Activated CD8-positive, alpha-beta T cell treated with anti-CD3 and anti-CD28 coated beads for 36 hours (primary cell): ENCODE results near the gene C2orf81. TPM values are rescaled to one million over a fixed set of nuclear protein-coding genes. Genes with fewer than 3 reads are reported as not detected.

Source experiments
- ATAC-seq: fragments of 200-7000 bp; cut with Tn5 transposase; one replicate; pipeline ENCODE4 v1.10.0; 2021; ENCODE audit warnings: mild to moderate bottlenecking, moderate library complexity
- CTCF ChIA-PET: fragments of 350-600 bp; sonication (Branson Sonifier 250); formaldehyde crosslinking; loops from one replicate; lab custom pipeline; 2021; ENCODE audit warnings: antibody characterized with exemption; lab: Charles Lee
- POLR2A ChIA-PET: fragments of 350-600 bp; sonication (Branson Sonifier 250); formaldehyde crosslinking; loops from one replicate; lab custom pipeline; 2021; ENCODE audit warnings: antibody characterized with exemption; lab: Charles Lee
- DNase-seq: peaks from one replicate; pipeline ENCODE4 v3.0.0-alpha.2; 2020
- H3K27ac Mint-ChIP-seq: one replicate; pipeline ENCODE4 v1.8.0; 2021; ENCODE audit warnings: mild to moderate bottlenecking, mixed read lengths
- H3K27me3 Mint-ChIP-seq: one replicate; pipeline ENCODE4 v1.8.0; 2021; ENCODE audit warnings: mixed read lengths
- H3K36me3 Mint-ChIP-seq: one replicate; pipeline ENCODE4 v1.8.0; 2021; ENCODE audit warnings: low read depth, mixed read lengths
- H3K4me1 Mint-ChIP-seq: one replicate; pipeline ENCODE4 v1.8.0; 2021; ENCODE audit warnings: low read depth, mixed read lengths
- H3K4me3 Mint-ChIP-seq: one replicate; pipeline ENCODE4 v1.8.0; 2021; ENCODE audit warnings: mild to moderate bottlenecking, moderate library complexity, mixed read lengths
- H3K9me3 Mint-ChIP-seq: one replicate; pipeline ENCODE4 v1.8.0; 2021; ENCODE audit warnings: mixed read lengths
- intact Hi-C: fragments of 100-400 bp; cut with micrococcal nuclease; formaldehyde crosslinking; loops from one replicate; pipeline ENCODE4 v1.10.0; 2022
- total RNA-seq, 2 experiments: library from RNA; stranded (reverse); gene quantifications; one replicate each; pipeline ENCODE4 v1.2.3, GENCODE V29; 2021
- TF ChIP-seq, protein P1 (sequence below): fragments of 200-600 bp; IDR thresholded peaks from one replicate; pipeline ENCODE4 v1.8.0; 2022; ENCODE audit warnings: antibody characterized with exemption, mild to moderate bottlenecking

Gene C2orf81
- total RNA-seq, 2 experiments from 2014 or later, result 2.6 to 3.9 TPM

GRCh38 chr2:74368499-74368898 lies 52.9 kb downstream of the C2orf81 start:
- Mint-ChIP-seq H3K27ac (no peak overlapping the region), H3K9me3 (no peaks in the 10 kb centered on the region), H3K4me3 (no peak overlapping the region), H3K27me3 (no peaks in the 10 kb centered on the region), H3K36me3 (peaks cover 35% of the 10 kb centered on the region), H3K4me1 (no peaks in the 10 kb centered on the region)
- TF ChIP-seq, protein P1, sequence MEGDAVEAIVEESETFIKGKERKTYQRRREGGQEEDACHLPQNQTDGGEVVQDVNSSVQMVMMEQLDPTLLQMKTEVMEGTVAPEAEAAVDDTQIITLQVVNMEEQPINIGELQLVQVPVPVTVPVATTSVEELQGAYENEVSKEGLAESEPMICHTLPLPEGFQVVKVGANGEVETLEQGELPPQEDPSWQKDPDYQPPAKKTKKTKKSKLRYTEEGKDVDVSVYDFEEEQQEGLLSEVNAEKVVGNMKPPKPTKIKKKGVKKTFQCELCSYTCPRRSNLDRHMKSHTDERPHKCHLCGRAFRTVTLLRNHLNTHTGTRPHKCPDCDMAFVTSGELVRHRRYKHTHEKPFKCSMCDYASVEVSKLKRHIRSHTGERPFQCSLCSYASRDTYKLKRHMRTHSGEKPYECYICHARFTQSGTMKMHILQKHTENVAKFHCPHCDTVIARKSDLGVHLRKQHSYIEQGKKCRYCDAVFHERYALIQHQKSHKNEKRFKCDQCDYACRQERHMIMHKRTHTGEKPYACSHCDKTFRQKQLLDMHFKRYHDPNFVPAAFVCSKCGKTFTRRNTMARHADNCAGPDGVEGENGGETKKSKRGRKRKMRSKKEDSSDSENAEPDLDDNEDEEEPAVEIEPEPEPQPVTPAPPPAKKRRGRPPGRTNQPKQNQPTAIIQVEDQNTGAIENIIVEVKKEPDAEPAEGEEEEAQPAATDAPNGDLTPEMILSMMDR, result no peak
- DNase-seq (no peak), ATAC-seq (no peak)
- ChIA-PET POLR2A (no interaction called here), CTCF (interaction anchor here (0.7 to 3.6 kb wide), 5 partner anchors 10 to 119 kb away, joined by 3 to 16 read pairs (median 4); no protein-coding TSS in a partner anchor)
- intact Hi-C loops, result no loop called here

DNA sequence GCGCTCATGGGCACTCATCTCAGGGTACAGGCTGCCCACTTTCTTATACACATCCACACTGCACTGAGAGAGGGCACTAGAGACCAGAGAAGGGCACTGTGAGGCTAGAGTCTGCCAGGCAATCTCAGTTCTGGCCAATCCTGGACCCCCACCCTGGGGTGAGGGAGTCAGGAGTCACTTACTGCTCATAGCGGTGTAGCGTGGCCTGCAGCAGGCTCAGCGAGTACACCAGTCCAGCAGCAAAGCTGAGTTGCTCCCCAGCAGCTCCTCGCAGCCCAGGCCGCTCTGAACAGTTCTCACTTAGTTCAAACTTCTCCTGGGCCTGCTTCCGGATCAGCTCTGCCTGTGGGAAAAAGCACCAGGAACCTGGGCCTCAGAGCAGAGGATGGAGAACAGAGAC lies 53.6 kb downstream of the C2orf81 start:
- Mint-ChIP-seq H3K27ac (no peak overlapping the region), H3K4me1 (no peaks in the 10 kb centered on the region), H3K9me3 (no peaks in the 10 kb centered on the region), H3K27me3 (no peaks in the 10 kb centered on the region), H3K36me3 (peaks cover 35% of the 10 kb centered on the region), H3K4me3 (no peak overlapping the region)
- ATAC-seq (no peak), DNase-seq (no peak)
- ChIA-PET CTCF (interaction anchor here (0.7 to 3.5 kb wide), 5 partner anchors 10 to 118 kb away, joined by 3 to 14 read pairs (median 3); no protein-coding TSS in a partner anchor), POLR2A (interaction anchor here (1.2 kb wide), 1 partner anchor 21 kb away, joined by 3 read pairs; no protein-coding TSS in a partner anchor)
- TF ChIP-seq, protein P1, result no peak
- intact Hi-C loops, result no loop called here

GRCh38 chr2:74366036-74366435 lies 55.4 kb downstream of the C2orf81 start:
- ATAC-seq (no peak), DNase-seq (no peak)
- H3K4me3 Mint-ChIP-seq, result no peak overlapping the region
- H3K27me3 Mint-ChIP-seq, result no peaks in the 10 kb centered on the region
- ChIA-PET POLR2A (no interaction called here), CTCF (interaction anchor here (3.5 kb wide), 1 partner anchor 31 kb away, joined by 14 read pairs; no protein-coding TSS in a partner anchor)
- H3K4me1 Mint-ChIP-seq, result no peaks in the 10 kb centered on the region
- no peak overlapping the region for H3K27ac Mint-ChIP-seq
- intact Hi-C loops, result no loop called here
- peaks cover 44% of the 10 kb centered on the region for H3K36me3 Mint-ChIP-seq
- H3K9me3 Mint-ChIP-seq, result no peaks in the 10 kb centered on the region
- TF ChIP-seq, protein P1, result no peak

DNA sequence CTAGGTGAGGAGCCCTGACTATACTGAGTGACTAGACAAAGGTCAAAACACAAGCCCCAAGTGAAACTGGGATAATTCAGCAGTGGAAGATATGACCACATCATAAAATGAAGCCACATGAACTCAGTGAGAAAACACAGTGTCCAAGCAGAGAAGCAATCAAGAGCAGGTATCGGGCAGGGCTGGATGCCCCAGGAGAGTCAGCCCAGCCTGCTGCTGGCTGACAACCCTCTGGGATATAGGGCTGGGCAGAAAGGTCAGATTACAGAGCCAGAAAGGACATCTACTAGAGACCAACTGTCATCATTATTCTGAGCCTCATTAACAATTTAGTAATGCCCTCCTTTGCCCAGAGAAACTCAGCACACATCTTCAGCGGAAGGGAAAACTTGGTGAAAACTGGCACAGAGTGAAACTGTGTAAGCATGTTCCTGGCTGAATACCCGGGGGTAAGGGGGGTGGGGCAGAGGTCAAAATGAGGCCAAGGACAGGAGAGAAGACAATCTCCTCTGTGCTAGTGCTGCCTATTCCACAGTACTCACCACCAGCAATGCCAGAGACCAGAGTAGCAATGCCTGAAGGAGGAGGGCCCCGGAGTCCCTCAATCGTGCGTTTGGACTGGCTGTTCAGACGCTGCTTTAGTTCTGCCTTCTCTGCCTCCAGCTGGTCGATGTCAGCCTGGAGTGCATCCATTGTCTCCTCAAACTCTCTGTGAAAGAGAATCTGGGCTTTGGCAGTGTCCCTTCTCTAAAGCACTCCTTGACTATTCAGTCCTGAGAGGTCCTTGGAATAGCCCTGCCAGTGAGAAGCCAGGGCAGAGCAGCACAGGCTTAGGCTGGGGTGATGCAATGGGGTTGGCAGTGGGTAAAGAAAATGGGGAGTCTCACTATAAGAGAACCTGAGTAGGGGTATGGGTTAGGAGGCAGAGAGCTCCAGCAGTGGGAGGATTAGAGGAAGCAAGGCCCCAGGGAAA lies 56.6 kb downstream of the C2orf81 start:
- Mint-ChIP-seq H3K36me3 (peaks cover 38% of the 10 kb centered on the region), H3K9me3 (no peaks in the 10 kb centered on the region), H3K27me3 (no peaks in the 10 kb centered on the region), H3K27ac (no peak overlapping the region), H3K4me1 (no peaks in the 10 kb centered on the region), H3K4me3 (no peak overlapping the region)
- DNase-seq, result no peak
- no peak for ATAC-seq
- intact Hi-C loops, result no loop called here
- ChIA-PET CTCF (interaction anchor here (1.4 to 3.5 kb wide), 2 partner anchors 26 to 30 kb away, joined by 3 to 14 read pairs; no protein-coding TSS in a partner anchor), POLR2A (no interaction called here)
- TF ChIP-seq, protein P1, result no peak

Other genes with a start within 250 kb of the C2orf81 start
- 100 to 1,000 TPM; 150 to 156 TPM for gene MOB1A, start 242.7 kb downstream of the C2orf81 start, total RNA-seq
- 100 to 1,000 TPM; 348 to 361 TPM for gene MTHFD2, start 223.0 kb downstream of the C2orf81 start, total RNA-seq
- gene SLC4A5, start 78.2 kb downstream of the C2orf81 start, total RNA-seq, result 1 to 10 TPM; 1.8 to 2.0 TPM
- gene DCTN1, start 41.3 kb downstream of the C2orf81 start, total RNA-seq, result 10 to 100 TPM; 67.3 to 81.4 TPM
- gene WDR54, start 111 bp upstream of the C2orf81 start, total RNA-seq, result 100 to 1,000 TPM; 129 to 132 TPM
- gene RTKN, start 20.3 kb upstream of the C2orf81 start, total RNA-seq, result 1 to 10 TPM; 1.2 to 1.6 TPM
- 10 to 100 TPM; 23.9 to 24.2 TPM for gene INO80B, start 33.5 kb upstream of the C2orf81 start, total RNA-seq
- 10 to 100 TPM; 20.3 to 23.0 TPM for gene WBP1, start 36.8 kb upstream of the C2orf81 start, total RNA-seq
- 10 to 100 TPM; 50.8 to 53.1 TPM for gene MOGS, start 43.8 kb upstream of the C2orf81 start, total RNA-seq
- gene MRPL53, start 51.1 kb upstream of the C2orf81 start, total RNA-seq, result 100 to 1,000 TPM; 111 to 113 TPM
- gene CCDC142, start 61.4 kb upstream of the C2orf81 start, total RNA-seq, result 10 to 100 TPM in 1 of 2 experiments, 1 to 10 TPM in 1; 7.2 to 10.3 TPM
- gene TTC31, start 61.5 kb upstream of the C2orf81 start, total RNA-seq, result 10 to 100 TPM; 20.3 to 21.9 TPM
- under 1 TPM; 0.36 to 0.43 TPM for gene LBX2, start 78.0 kb upstream of the C2orf81 start, total RNA-seq
- 10 to 100 TPM; 16.1 to 21.1 TPM for gene PCGF1, start 86.1 kb upstream of the C2orf81 start, total RNA-seq
- under 1 TPM in 1 of 2 experiments, not detected in 1; 0.16 TPM for gene TLX2, start 92.8 kb upstream of the C2orf81 start, total RNA-seq
- under 1 TPM; 0.50 to 0.96 TPM for gene DQX1, start 104.6 kb upstream of the C2orf81 start, total RNA-seq
- gene AUP1, start 108.1 kb upstream of the C2orf81 start, total RNA-seq, result 10 to 100 TPM; 90.8 to 92.7 TPM
- 10 to 100 TPM; 42.0 to 45.0 TPM for gene HTRA2, start 108.3 kb upstream of the C2orf81 start, total RNA-seq
- under 1 TPM; 0.38 to 0.60 TPM for gene LOXL3, start 132.3 kb upstream of the C2orf81 start, total RNA-seq
- gene DOK1, start 133.1 kb upstream of the C2orf81 start, total RNA-seq, result 10 to 100 TPM; 15.0 to 16.6 TPM
- gene M1AP, start 226.7 kb upstream of the C2orf81 start, total RNA-seq, result not detected
- 1 to 10 TPM; 3.1 to 4.2 TPM for gene SEMA4F, start 232.6 kb upstream of the C2orf81 start, total RNA-seq